Midbrain (tissue), 1 donor: ENCODE data around the gene PTH2.
A peak's percentile ranks its signal among the peaks of the same experiment; 100 is the strongest.
"Not testable (repeated sequence)": the region's sequence is repeated elsewhere in the genome, so short reads cannot be mapped to it uniquely, and the experiment has no call there.

Source experiments
- DNase-seq: peaks from one replicate; lab custom pipeline; 2025; lab: John Stamatoyannopoulos, UW

The PTH2 gene

GRCh38 chr19:49423071-49423984 is at the start of gene PTH2:
PTH2 (minus strand) TSS chr19:49423441; CDS start chr19:49423339, 102 bp downstream.
- DNase-seq = no peak

- DNase-seq = no peak
Observed at GRCh38 chr19:49472936-49473335, 49.7 kb upstream of the PTH2 start.

GRCh38 chr19:49470615-49470978 is 47.4 kb upstream of the PTH2 start:
- DNase-seq = no peak

GRCh38 chr19:49469828-49470614 is 46.8 kb upstream of the PTH2 start:
- DNase-seq = no peak

GRCh38 chr19:49468746-49469447 is 45.7 kb upstream of the PTH2 start:
- no peak for DNase-seq

- no peak for DNase-seq
Observed at GRCh38 chr19:49468199-49468598, 45.0 kb upstream of the PTH2 start.

- no peak for DNase-seq
Observed at GRCh38 chr19:49465371-49465770, 42.1 kb upstream of the PTH2 start.

- no peak for DNase-seq
Observed at GRCh38 chr19:49463960-49464740, 40.9 kb upstream of the PTH2 start.

- no peak for DNase-seq
Observed at GRCh38 chr19:49462492-49462891, 39.3 kb upstream of the PTH2 start.

GRCh38 chr19:49461656-49462055 is 38.4 kb upstream of the PTH2 start:
- DNase-seq = no peak

- not testable (repeated sequence) for DNase-seq
Observed at GRCh38 chr19:49461130-49461529, 37.9 kb upstream of the PTH2 start.

- DNase-seq = no peak
Observed at GRCh38 chr19:49459388-49459787, 36.1 kb upstream of the PTH2 start.

GRCh38 chr19:49458567-49458903 is 35.3 kb upstream of the PTH2 start:
- DNase-seq = no peak

GRCh38 chr19:49456326-49456725 is 33.1 kb upstream of the PTH2 start:
- DNase-seq = no peak

GRCh38 chr19:49455773-49456172 is 32.5 kb upstream of the PTH2 start:
- DNase-seq = no peak

GRCh38 chr19:49453757-49454240 is 30.6 kb upstream of the PTH2 start:
- no peak for DNase-seq

- peak; percentile 97 for DNase-seq
Observed at GRCh38 chr19:49453013-49453756, 29.9 kb upstream of the PTH2 start, which contains the start of gene ALDH16A1. ALDH16A1 (plus strand) TSS chr19:49453225; CDS start chr19:49453332, 107 bp downstream.

- peak; percentile 98 for DNase-seq
Observed at GRCh38 chr19:49451430-49452181, 28.4 kb upstream of the PTH2 start, which contains the start of gene PIH1D1. PIH1D1 (minus strand) TSS chr19:49451814; CDS start chr19:49451574, 240 bp downstream.

GRCh38 chr19:49450405-49450804 is 27.2 kb upstream of the PTH2 start:
- no peak for DNase-seq

- DNase-seq = no peak
Observed at GRCh38 chr19:49448432-49448786, 25.2 kb upstream of the PTH2 start.
